HG03280 (cell line): ENCODE data around the gene SF1.
A peak's percentile ranks its signal among the peaks of the same experiment; 100 is the strongest.

ENCODE experiments used
- ATAC-seq: cut with Tn5 transposase; IDR thresholded peaks from one replicate; pipeline ENCODE4 v1.9.1; 2021; ENCODE audit warnings: mild to moderate bottlenecking, moderate library complexity; ENCODE audit not compliant: unreplicated experiment

The SF1 gene

DNA sequence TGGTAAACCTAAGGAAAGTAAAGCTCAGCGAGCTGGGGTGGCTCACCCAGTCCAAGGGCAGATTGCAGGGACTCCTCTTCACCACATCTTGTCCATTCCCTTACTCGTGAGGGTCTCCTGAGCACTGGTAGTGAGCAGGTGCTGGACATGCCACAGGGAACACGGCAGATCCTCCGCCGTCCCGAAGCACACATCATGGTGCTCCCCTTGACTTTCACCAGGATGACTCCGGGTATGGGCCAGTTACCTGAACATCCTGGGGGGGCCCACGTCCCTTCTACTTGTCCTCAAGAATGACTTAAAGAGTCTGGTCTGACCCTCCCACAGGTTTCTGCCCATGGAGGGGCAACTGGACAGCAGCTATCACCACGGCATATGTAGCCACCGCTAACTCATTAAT is 8.0 kb upstream of the SF1 start:
- ATAC-seq, result no peak

- no peak for ATAC-seq
These were observed 6.7 kb upstream of the SF1 start for GRCh38 chr11:64784813-64785581.

- no peak for ATAC-seq
These were observed 194 bp downstream of the SF1 start for GRCh38 chr11:64778223-64778472.

GRCh38 chr11:64777449-64778222 is 706 bp downstream of the SF1 start:
- ATAC-seq, result peak; percentile 26

GRCh38 chr11:64776875-64777274 is 1.5 kb downstream of the SF1 start:
- ATAC-seq, result no peak

- ATAC-seq, result no peak
These were observed 1.9 kb downstream of the SF1 start for GRCh38 chr11:64776425-64776824.

DNA sequence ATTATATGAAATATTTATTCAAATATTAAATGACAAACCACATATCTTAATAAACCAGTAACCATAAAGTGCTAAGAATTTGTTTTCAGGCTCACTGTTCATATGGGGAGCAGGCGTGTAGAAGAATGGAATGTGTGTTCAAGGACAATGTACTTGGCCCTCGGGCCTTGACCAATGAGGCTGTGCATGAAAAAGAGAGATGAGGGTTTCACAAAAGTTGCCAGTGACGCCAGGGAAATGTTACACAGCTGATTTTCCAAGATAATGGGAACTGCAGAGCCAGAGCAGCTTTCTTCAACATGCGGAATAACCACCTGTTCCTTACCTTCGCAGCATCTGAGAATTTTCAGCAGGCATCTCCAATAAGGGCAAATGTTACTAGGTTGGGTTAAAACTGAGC is 4.2 kb downstream of the SF1 start:
- ATAC-seq, result no peak

- ATAC-seq, result no peak
These were observed 5.9 kb downstream of the SF1 start for GRCh38 chr11:64772303-64773018.

GRCh38 chr11:64771861-64772260 is 6.5 kb downstream of the SF1 start:
- no peak for ATAC-seq

DNA sequence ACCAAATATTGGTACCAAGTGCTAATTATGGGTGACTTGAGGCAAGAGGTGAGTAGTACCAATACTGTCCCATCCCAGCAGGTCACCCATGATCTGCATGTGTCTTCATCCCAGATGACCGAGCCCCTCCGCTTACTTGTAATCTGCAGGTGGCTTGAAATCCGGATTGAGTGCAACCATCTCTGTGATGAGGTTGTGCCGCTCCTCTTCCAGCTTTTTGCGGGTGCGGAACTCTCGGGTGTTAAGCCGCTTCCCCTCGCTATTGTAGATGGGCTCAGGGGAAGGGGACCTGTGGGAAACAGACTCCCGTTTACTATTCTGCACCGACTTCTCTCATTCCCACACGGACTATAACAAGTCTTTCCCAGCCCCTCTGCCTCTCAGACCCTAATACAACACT is 8.2 kb downstream of the SF1 start:
- no peak for ATAC-seq

GRCh38 chr11:64769283-64769682 is 9.1 kb downstream of the SF1 start:
- no peak for ATAC-seq

GRCh38 chr11:64768300-64768694 is 10.0 kb downstream of the SF1 start:
- ATAC-seq, result no peak

DNA sequence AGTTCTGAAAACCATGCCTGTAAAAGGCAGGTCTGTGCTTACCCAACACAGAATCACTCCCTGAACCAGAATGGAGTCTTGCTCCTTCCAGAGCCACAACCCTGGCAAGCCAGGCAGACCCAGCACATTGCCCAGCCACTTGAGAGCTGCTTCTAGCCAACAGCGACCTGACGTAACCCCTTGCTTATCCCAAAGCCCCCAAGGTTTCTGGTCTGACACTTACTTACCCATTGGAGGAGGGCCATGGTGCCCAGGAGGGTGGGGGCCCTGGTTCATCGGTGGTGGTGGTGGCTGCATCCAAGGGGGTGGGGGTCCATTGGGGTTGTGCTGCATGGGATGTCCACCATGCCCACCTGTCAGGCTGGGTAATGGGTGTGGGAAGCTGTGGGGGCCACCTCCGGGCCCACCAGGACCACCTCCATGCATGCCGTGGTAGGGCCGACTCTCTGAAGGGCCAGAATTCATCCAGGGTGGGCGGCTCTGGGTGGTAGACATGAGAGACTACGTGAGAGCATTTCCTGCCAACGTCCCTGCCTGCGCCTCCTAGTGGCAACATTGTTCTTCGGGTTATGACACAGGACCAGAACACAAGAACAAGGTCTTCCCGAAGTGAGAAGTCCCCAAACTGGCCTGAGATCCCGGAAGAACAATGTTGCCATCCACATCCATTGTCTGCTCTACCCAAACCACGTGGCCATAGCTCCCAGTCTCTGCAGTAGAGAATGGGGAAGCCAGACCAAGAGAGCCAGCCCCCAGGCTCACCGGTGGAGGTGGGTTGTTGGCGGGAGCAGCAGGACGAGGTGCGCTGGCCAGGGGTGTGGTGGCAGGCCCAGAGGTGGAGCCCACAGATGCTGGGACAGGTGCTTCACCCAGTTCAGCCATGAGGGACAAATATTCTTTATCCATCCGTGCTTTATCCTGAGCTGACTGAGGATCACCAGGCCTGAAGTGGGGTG is 10.7 kb downstream of the SF1 start:
- no peak for ATAC-seq

DNA sequence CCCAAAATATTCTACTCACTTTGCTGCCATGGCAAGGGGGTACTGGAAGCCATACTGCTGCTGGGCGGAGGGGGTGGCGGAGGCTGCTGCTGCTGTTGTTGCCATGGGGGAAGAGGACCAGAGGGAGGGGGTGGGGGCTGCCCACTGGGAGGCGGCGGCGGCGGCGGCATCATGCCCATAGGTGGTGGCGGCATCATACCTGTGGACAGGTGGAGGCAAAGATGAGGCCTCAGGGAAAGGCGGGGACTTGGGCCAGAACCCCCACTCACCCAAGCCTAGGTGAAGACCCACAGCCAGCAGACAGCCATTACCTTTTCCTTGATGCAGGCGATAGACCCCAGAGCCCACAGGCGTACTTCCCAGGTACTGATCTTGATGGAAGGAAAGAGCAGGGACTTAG is 11.5 kb downstream of the SF1 start:
- ATAC-seq, result no peak

DNA sequence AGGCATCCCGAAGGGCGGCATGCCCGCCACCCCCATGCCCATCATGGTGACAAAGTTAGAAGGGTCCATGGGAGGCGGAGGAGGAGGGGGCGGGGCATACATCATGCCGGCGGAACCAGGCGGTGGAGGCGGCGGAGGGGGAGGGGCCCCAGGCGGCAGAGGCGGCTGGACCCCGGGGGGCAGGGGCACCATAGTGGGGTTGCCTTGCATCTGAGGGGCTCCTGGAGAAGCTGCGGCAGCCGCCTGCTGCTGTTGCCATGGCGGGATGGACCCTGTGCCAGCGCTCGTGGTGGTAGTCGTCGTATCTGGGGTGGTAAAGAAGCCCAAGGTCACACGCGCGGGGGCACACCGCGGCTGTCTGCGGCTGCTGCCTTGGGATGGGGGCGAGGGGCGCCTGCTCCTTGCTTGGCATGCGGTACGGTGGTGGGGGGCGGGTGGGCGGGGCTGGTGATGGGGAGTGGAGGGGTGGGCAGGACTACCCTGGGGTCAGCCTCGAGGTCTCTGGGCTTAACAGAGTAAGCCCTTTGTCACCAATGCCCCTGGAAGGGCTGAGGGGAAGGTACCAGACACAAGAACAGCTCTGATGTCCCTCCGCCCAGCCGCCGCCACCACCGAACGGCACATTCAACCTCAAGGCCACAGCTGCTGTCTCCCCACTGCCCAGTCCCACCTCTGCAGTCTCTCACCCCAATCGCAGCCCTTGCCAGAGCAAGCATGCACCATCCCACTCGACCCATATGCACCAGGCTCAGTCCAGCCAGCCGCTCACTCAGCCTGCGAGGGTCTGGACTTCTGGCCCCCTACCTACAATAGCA is 12.3 kb downstream of the SF1 start:
- ATAC-seq, result no peak

DNA sequence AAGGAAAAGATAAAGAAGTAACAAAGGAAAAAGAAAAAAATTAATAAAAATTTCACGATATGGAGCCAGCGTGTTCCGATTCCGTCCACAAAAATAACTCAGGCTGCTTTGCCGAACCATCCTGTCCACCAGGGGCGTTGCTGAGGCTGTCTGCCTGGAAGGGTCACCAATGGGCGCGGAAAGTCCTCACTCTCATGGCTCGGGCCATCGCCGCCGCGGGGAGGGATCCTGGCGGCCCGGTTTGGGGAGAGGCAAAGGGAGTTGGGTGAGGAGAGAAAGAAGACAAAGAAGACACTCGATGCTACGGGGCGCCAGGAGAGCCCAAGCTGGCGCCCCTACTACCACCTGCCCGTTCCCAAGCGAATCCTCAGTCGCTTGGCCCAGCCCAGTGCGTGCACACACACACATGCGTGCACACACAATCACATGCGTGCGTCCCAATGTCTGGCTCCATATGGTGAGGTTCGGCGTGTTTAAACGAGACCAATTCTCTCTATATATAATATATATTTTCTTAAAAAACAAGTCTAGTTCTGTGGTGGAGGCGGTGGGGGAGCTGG is 13.0 kb downstream of the SF1 start:
- ATAC-seq, result no peak

DNA sequence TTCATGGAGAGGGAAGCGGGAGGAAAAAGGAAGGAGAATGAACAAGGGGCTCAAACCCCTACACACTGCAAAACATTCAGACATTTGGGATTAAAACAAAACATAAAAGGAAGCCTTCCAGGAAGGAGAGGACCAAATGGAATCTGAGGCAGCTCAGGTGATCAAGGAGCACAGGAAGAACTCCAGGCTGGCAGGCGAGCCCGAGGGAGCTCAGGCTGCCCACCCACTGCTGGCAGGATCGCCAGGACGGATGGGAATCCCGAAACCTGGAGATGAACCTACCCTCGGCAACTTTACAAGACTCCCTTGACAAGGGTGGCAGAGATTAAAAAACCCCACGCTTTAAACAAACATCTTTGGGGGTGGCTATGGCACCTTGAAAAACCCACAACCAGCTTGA is 13.6 kb downstream of the SF1 start:
- no peak for ATAC-seq

- ATAC-seq, result no peak
These were observed 14.2 kb downstream of the SF1 start for GRCh38 chr11:64764040-64764611.

- no peak for ATAC-seq
These were observed 14.8 kb downstream of the SF1 start for GRCh38 chr11:64763526-64764039.
